ENCODE results near the gene AP3M1.

- TF ChIP-seq, protein P1, sequence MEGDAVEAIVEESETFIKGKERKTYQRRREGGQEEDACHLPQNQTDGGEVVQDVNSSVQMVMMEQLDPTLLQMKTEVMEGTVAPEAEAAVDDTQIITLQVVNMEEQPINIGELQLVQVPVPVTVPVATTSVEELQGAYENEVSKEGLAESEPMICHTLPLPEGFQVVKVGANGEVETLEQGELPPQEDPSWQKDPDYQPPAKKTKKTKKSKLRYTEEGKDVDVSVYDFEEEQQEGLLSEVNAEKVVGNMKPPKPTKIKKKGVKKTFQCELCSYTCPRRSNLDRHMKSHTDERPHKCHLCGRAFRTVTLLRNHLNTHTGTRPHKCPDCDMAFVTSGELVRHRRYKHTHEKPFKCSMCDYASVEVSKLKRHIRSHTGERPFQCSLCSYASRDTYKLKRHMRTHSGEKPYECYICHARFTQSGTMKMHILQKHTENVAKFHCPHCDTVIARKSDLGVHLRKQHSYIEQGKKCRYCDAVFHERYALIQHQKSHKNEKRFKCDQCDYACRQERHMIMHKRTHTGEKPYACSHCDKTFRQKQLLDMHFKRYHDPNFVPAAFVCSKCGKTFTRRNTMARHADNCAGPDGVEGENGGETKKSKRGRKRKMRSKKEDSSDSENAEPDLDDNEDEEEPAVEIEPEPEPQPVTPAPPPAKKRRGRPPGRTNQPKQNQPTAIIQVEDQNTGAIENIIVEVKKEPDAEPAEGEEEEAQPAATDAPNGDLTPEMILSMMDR (IDR thresholded peaks at IDR 0.05): no peak
- no peak for TF ChIP-seq POLR2A (IDR thresholded peaks at IDR 0.05)
Measured at GRCh38 chr10:74071157-74071556, 79.5 kb downstream of the AP3M1 start.

Data from thyroid gland (tissue), 4 donors.